ENCODE measurements around the gene TCF4. TPM values are rescaled to one million over a fixed set of nuclear protein-coding genes. Genes with fewer than 3 reads are reported as not detected.

Gene TCF4
- total RNA-seq, 1 donor from 2014 or later: 143 TPM

- peaks cover 8% of the 10 kb centered on the region for H3K4me1 ChIP-seq
- H3K27me3 ChIP-seq: no peaks in the 10 kb centered on the region
- no peaks in the 10 kb centered on the region for H3K36me3 ChIP-seq
- H3K4me3 ChIP-seq: no peak overlapping the region
- DNase-seq (no peak), ATAC-seq (peak; percentile 23)
- H3K27ac ChIP-seq: peak overlapping the region; percentile 27
- no peak for TF ChIP-seq CTCF (IDR thresholded peaks at IDR 0.05)
- intact Hi-C loops (cut with DNase I): no loop called here
- peaks cover 2% of the 10 kb centered on the region for H3K9me3 ChIP-seq
Observed at GRCh38 chr18:55387139-55387984, 200.6 kb downstream of the TCF4 start.

GRCh38 chr18:55386545-55386944, 201.4 kb downstream of the TCF4 start:
- peaks cover 5% of the 10 kb centered on the region for H3K9me3 ChIP-seq
- intact Hi-C loops (cut with DNase I): no loop called here
- peaks cover 8% of the 10 kb centered on the region for H3K4me1 ChIP-seq
- H3K36me3 ChIP-seq: no peaks in the 10 kb centered on the region
- DNase-seq (no peak), ATAC-seq (no peak)
- no peak for TF ChIP-seq CTCF (IDR thresholded peaks at IDR 0.05)
- H3K27me3 ChIP-seq: no peaks in the 10 kb centered on the region
- H3K4me3 ChIP-seq: no peak overlapping the region
- no peak overlapping the region for H3K27ac ChIP-seq

GRCh38 chr18:55385770-55386169, 202.2 kb downstream of the TCF4 start:
- no peak for DNase-seq
- no peak overlapping the region for H3K4me3 ChIP-seq
- H3K27me3 ChIP-seq: no peaks in the 10 kb centered on the region
- no peak for TF ChIP-seq CTCF (IDR thresholded peaks at IDR 0.05)
- no peaks in the 10 kb centered on the region for H3K36me3 ChIP-seq
- H3K27ac ChIP-seq: no peak overlapping the region
- intact Hi-C loops (cut with DNase I): no loop called here
- H3K9me3 ChIP-seq: peaks cover 5% of the 10 kb centered on the region
- H3K4me1 ChIP-seq: peaks cover 8% of the 10 kb centered on the region
- no peak for ATAC-seq

- H3K27me3 ChIP-seq: no peaks in the 10 kb centered on the region
- no peak overlapping the region for H3K4me3 ChIP-seq
- peak; percentile 46 for TF ChIP-seq CTCF (IDR thresholded peaks at IDR 0.05)
- no peak for DNase-seq
- ATAC-seq: peak; percentile 55
- H3K9me3 ChIP-seq: peaks cover 5% of the 10 kb centered on the region
- no peak overlapping the region for H3K27ac ChIP-seq
- H3K4me1 ChIP-seq: peaks cover 8% of the 10 kb centered on the region
- H3K36me3 ChIP-seq: no peaks in the 10 kb centered on the region
- intact Hi-C loops (cut with DNase I): no loop called here
Observed at GRCh38 chr18:55384551-55385275, 203.3 kb downstream of the TCF4 start.

- ATAC-seq (no peak), DNase-seq (no peak)
- H3K4me1 ChIP-seq: peaks cover 8% of the 10 kb centered on the region
- no peak overlapping the region for H3K4me3 ChIP-seq
- intact Hi-C loops (cut with DNase I): no loop called here
- H3K9me3 ChIP-seq: peaks cover 5% of the 10 kb centered on the region
- TF ChIP-seq CTCF (IDR thresholded peaks at IDR 0.05): no peak
- H3K27me3 ChIP-seq: no peaks in the 10 kb centered on the region
- no peak overlapping the region for H3K27ac ChIP-seq
- no peaks in the 10 kb centered on the region for H3K36me3 ChIP-seq
Observed at GRCh38 chr18:55384115-55384514, 203.9 kb downstream of the TCF4 start.
